Osteoblast (primary cell): ENCODE data around the gene ABCC1. TPM values are rescaled to one million over a fixed set of nuclear protein-coding genes. Genes with fewer than 3 reads are reported as not detected.

Experiments used
- DNase-seq: peaks from one replicate; pipeline ENCODE4 v3.0.0; 2011; ENCODE audit warnings: low spot score, mixed read lengths; ENCODE audit not compliant: insufficient read length; ENCODE audit errors: missing footprints
- H2AFZ ChIP-seq: 2 replicates; pipeline ENCODE4 v1.6.0; 2011; ENCODE audit warnings: mild to moderate bottlenecking, low read length
- H3K27ac ChIP-seq: 2 replicates; pipeline ENCODE4 v1.5.1; 2011; ENCODE audit warnings: mild to moderate bottlenecking, low read depth, low read length, moderate library complexity
- H3K27me3 ChIP-seq: 2 replicates; pipeline ENCODE4 v1.6.0; 2012; ENCODE audit warnings: mild to moderate bottlenecking, control low read depth, inconsistent platforms, low read length, moderate library complexity; ENCODE audit not compliant: insufficient read depth
- H3K36me3 ChIP-seq: 2 replicates; pipeline ENCODE4 v1.5.1; 2011; ENCODE audit warnings: mild to moderate bottlenecking, low read length, control low read depth, moderate library complexity; ENCODE audit not compliant: insufficient read depth
- H3K4me1 ChIP-seq: 2 replicates; pipeline ENCODE4 v1.5.1; 2011; ENCODE audit warnings: mild to moderate bottlenecking, low read length, control low read depth, moderate library complexity; ENCODE audit not compliant: insufficient read depth
- H3K4me2 ChIP-seq: 2 replicates; pipeline ENCODE4 v1.6.0; 2011; ENCODE audit warnings: mild to moderate bottlenecking, low read length; ENCODE audit not compliant: insufficient read depth
- H3K4me3 ChIP-seq: fragments of 200-600 bp; sonication (generic); 3 replicates; pipeline ENCODE4 v1.5.1; 2012; ENCODE audit warnings: mild to moderate bottlenecking, low read length, inconsistent platforms; ENCODE audit not compliant: insufficient read depth
- H3K79me2 ChIP-seq: 2 replicates; pipeline ENCODE4 v1.6.0; 2012; ENCODE audit warnings: mild to moderate bottlenecking, low read length, control low read depth, inconsistent platforms; ENCODE audit not compliant: insufficient read depth
- H3K9me3 ChIP-seq: 2 replicates; pipeline ENCODE4 v1.5.1; 2011; ENCODE audit warnings: low read depth, low read length, control low read depth
- H4K20me1 ChIP-seq: 2 replicates; pipeline ENCODE4 v1.6.0; 2012; ENCODE audit warnings: mild to moderate bottlenecking, low read length, control low read depth; ENCODE audit not compliant: insufficient read depth
- CTCF ChIP-seq: IDR thresholded peaks from 2 replicates; pipeline ENCODE4 v1.5.1; 2011; ENCODE audit warnings: mild to moderate bottlenecking, low read depth, low read length, moderate library complexity; ENCODE audit errors: extremely low read depth
- total RNA-seq: library from RNA; depleted of rRNA; stranded (reverse); fragments of >200 nt; gene quantifications from 2 replicates; pipeline ENCODE4 v1.2.3, GENCODE V29; 2012

ABCC1 gene
- total RNA-seq, 1 donor: 33.7 TPM

- Histone ChIP-seq H2AFZ (no peak overlapping the region), H3K4me2 (no peak overlapping the region), H3K4me1 (no peaks in the 10 kb centered on the region), H3K4me3 (no peak overlapping the region), H3K36me3 (no peaks in the 10 kb centered on the region), H4K20me1 (no peaks in the 10 kb centered on the region), H3K27ac (no peak overlapping the region), H3K9me3 (no peaks in the 10 kb centered on the region), H3K79me2 (no peaks in the 10 kb centered on the region), H3K27me3 (peaks cover 16% of the 10 kb centered on the region)
- no peak for TF ChIP-seq CTCF
- no peak for DNase-seq
Observed at GRCh38 chr16:16191493-16192167, 242.2 kb downstream of the ABCC1 start.

Other genes with a start within 250 kb of the ABCC1 start
- under 0.01 TPM in 2 replicates for gene MYH11, start 92.6 kb upstream of the ABCC1 start, total RNA-seq
- 41.3 and 48.9 TPM in 2 replicates for gene CEP20, start 61.0 kb upstream of the ABCC1 start, total RNA-seq